Upper lobe of right lung (tissue), 1 donor: ENCODE results near the gene DGLUCY. TPM values are rescaled to one million over a fixed set of nuclear protein-coding genes. Genes with fewer than 3 reads are reported as not detected.
"Not testable (repeated sequence)": the region's sequence is repeated elsewhere in the genome, so short reads cannot be mapped to it uniquely, and the experiment has no call there.

Source experiments
- ATAC-seq: fragments of 200-7000 bp; cut with Tn5 transposase; one replicate; pipeline ENCODE4 v1.9.1; 2020; ENCODE audit warnings: mild to moderate bottlenecking, moderate library complexity
- DNase-seq: peaks from one replicate; pipeline ENCODE4 v3.0.0-alpha.2; 2020
- H3K27ac ChIP-seq: fragments of 200-600 bp; one replicate; pipeline ENCODE4 v1.8.0; 2022
- H3K27me3 ChIP-seq: fragments of 200-600 bp; one replicate; pipeline ENCODE4 v1.8.0; 2022; ENCODE audit warnings: mild to moderate bottlenecking
- H3K36me3 ChIP-seq: fragments of 200-600 bp; one replicate; pipeline ENCODE4 v1.8.0; 2022
- H3K4me1 ChIP-seq: fragments of 200-600 bp; one replicate; pipeline ENCODE4 v1.8.0; 2022
- H3K4me3 ChIP-seq: fragments of 200-600 bp; one replicate; pipeline ENCODE4 v1.8.0; 2022; ENCODE audit warnings: mild to moderate bottlenecking
- H3K9me3 ChIP-seq: fragments of 200-600 bp; one replicate; pipeline ENCODE4 v1.8.0; 2022
- intact Hi-C: fragments of 100-400 bp; cut with DNase I; formaldehyde crosslinking; loops from one replicate; pipeline ENCODE4 v1.11.0; 2022
- total RNA-seq: library from RNA; stranded (reverse); fragmentation: NEBNext Ultra II Directional; extraction: Animal tissue kit (Norgen Biotek cat#: 25700); gene quantifications from one replicate; pipeline ENCODE4 v1.2.1, GENCODE V29; 2021
- TF ChIP-seq, protein P1 (sequence below): fragments of 200-600 bp; IDR thresholded peaks from one replicate; pipeline ENCODE4 v1.8.0; 2022; ENCODE audit warnings: antibody characterized with exemption
- donor health status: DM: no; HTN: yes; CAD: no; lungs with severe emphysema.

Gene DGLUCY
- total RNA-seq, 1 donor from 2014 or later: 77.6 TPM

DNA sequence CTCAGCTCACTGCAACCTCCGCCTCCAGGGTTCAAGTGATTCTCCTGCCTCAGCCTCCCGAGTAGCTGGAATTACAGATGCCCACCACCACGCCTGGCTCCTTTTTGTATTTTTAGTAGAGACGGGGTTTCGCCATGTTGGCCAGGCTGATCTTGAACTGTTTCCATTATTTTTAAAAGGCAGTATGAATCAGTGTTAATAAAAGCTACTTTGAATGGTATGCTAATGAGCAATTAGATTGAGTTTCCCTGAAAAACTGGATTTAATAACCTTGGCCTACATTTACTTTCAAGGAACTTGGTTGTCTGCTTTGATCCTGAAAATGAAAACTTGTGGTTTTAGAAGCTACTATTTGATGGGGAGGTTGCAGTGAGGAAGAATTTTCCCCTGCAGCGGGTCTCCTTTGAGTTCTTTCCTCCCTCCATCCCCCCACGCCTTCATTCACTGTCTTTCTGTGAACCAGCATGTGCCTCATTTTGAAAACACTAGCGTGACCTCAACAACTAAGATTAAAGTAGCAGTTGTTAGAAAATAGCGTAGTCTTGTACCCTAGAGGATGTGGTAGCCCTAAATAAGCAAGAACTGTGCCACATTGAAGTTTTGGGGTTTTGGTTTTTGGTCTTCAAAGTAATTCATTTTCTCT lies 35.7 kb upstream of the DGLUCY start:
- no peak for DNase-seq
- Histone ChIP-seq H3K27me3 (no peaks in the 10 kb centered on the region), H3K4me1 (no peaks in the 10 kb centered on the region), H3K27ac (no peak overlapping the region), H3K36me3 (no peaks in the 10 kb centered on the region), H3K9me3 (no peaks in the 10 kb centered on the region), H3K4me3 (no peak overlapping the region)
- intact Hi-C loops: no loop called here
- no peak for ATAC-seq
- TF ChIP-seq, protein P1, sequence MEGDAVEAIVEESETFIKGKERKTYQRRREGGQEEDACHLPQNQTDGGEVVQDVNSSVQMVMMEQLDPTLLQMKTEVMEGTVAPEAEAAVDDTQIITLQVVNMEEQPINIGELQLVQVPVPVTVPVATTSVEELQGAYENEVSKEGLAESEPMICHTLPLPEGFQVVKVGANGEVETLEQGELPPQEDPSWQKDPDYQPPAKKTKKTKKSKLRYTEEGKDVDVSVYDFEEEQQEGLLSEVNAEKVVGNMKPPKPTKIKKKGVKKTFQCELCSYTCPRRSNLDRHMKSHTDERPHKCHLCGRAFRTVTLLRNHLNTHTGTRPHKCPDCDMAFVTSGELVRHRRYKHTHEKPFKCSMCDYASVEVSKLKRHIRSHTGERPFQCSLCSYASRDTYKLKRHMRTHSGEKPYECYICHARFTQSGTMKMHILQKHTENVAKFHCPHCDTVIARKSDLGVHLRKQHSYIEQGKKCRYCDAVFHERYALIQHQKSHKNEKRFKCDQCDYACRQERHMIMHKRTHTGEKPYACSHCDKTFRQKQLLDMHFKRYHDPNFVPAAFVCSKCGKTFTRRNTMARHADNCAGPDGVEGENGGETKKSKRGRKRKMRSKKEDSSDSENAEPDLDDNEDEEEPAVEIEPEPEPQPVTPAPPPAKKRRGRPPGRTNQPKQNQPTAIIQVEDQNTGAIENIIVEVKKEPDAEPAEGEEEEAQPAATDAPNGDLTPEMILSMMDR: no peak

DNA sequence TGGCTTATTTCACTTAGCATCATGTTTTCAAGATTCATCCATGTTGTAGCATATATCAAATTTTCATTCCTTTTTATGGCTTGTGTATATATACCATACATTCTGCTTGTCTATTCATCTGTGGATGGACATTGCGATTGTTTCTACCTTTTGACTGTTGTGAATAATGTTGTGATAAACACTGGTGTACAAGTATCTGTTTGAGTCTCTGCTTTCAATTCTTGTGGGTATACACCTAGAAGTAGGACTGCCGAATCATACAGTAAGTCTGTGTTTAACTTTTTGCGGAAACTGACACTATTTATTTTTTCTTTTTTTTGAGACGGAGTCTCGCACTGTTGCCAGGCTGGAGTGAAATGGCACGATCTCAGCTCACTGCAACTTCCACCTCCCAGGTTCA lies 33.8 kb upstream of the DGLUCY start:
- no peaks in the 10 kb centered on the region for H3K9me3 ChIP-seq
- H3K27me3 ChIP-seq: no peaks in the 10 kb centered on the region
- no peak overlapping the region for H3K4me3 ChIP-seq
- intact Hi-C loops: no loop called here
- no peaks in the 10 kb centered on the region for H3K4me1 ChIP-seq
- TF ChIP-seq, protein P1: no peak
- no peak for DNase-seq
- ATAC-seq: no peak
- H3K27ac ChIP-seq: no peak overlapping the region
- H3K36me3 ChIP-seq: no peaks in the 10 kb centered on the region

DNA sequence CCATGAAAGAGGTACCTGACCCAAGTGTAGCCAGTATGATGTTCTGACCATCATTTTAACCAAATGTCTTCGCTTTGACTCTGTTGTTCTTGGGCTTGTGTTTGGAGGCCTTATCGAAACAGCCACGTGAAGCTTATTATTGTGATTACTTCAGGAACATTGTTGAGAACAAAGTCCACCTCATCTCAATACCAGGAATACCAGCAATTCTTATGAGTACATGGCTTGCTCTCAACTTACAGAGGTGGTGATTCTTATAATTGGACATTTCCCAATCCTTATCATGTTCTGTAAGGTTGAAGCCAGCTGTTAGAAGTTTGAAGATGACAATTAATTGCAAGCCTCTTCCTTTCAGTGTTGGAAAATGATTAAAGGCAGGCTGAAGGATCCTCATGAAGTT lies 31.6 kb upstream of the DGLUCY start:
- no peak for ATAC-seq
- no peak overlapping the region for H3K4me3 ChIP-seq
- no peak overlapping the region for H3K27ac ChIP-seq
- no peaks in the 10 kb centered on the region for H3K4me1 ChIP-seq
- TF ChIP-seq, protein P1: no peak
- intact Hi-C loops: no loop called here
- no peaks in the 10 kb centered on the region for H3K27me3 ChIP-seq
- H3K9me3 ChIP-seq: no peaks in the 10 kb centered on the region
- no peak for DNase-seq
- no peaks in the 10 kb centered on the region for H3K36me3 ChIP-seq

GRCh38 chr14:91084516-91084915 lies 29.4 kb upstream of the DGLUCY start:
- Histone ChIP-seq H3K4me1 (no peaks in the 10 kb centered on the region), H3K4me3 (no peak overlapping the region), H3K27ac (no peak overlapping the region), H3K9me3 (no peaks in the 10 kb centered on the region), H3K27me3 (no peaks in the 10 kb centered on the region), H3K36me3 (no peaks in the 10 kb centered on the region)
- TF ChIP-seq, protein P1: no peak
- DNase-seq: no peak
- intact Hi-C loops: no loop called here
- ATAC-seq: no peak

GRCh38 chr14:91087470-91087869 lies 26.4 kb upstream of the DGLUCY start:
- DNase-seq, H3K27me3 ChIP-seq, H3K27ac ChIP-seq, H3K4me3 ChIP-seq, ATAC-seq, H3K36me3 ChIP-seq, H3K4me1 ChIP-seq, intact Hi-C loops, H3K9me3 ChIP-seq: not testable (repeated sequence)

- ATAC-seq: no peak
- Histone ChIP-seq H3K27ac (no peak overlapping the region), H3K36me3 (no peaks in the 10 kb centered on the region), H3K4me1 (no peaks in the 10 kb centered on the region), H3K9me3 (no peaks in the 10 kb centered on the region), H3K27me3 (no peaks in the 10 kb centered on the region), H3K4me3 (no peak overlapping the region)
- no peak for DNase-seq
- TF ChIP-seq, protein P1: no peak
- intact Hi-C loops: no loop called here
Measured at GRCh38 chr14:91088585-91089235, 25.2 kb upstream of the DGLUCY start.
